DOHH2 (cell line): ENCODE data around the gene SUSD1.

Experiments
- H3F3A ChIP-seq: fragments of 200-600 bp; sonication (generic), shearing (Covaris generic); 2 replicates; pipeline ENCODE4 v1.6.0; 2016; ENCODE audit warnings: antibody characterized with exemption, mild to moderate bottlenecking; ENCODE audit not compliant: control insufficient read depth, insufficient read depth
- H3K27ac ChIP-seq: fragments of 200-600 bp; sonication (generic); 2 replicates; pipeline ENCODE4 v1.5.1; 2014; ENCODE audit warnings: low read depth, mild to moderate bottlenecking, low read length, moderate library complexity
- H3K27me3 ChIP-seq: fragments of 200-600 bp; sonication (generic); 2 replicates; pipeline ENCODE4 v1.6.1; 2014; ENCODE audit warnings: mild to moderate bottlenecking, low read length, mixed read lengths; ENCODE audit not compliant: control insufficient read depth
- H3K36me3 ChIP-seq: fragments of 200-600 bp; sonication (generic); 2 replicates; pipeline ENCODE4 v1.6.1; 2014; ENCODE audit warnings: mild to moderate bottlenecking, low read length, moderate library complexity, mixed read lengths; ENCODE audit not compliant: control insufficient read depth
- H3K4me1 ChIP-seq: fragments of 200-600 bp; sonication (generic); 2 replicates; pipeline ENCODE4 v1.6.1; 2014; ENCODE audit warnings: mild to moderate bottlenecking, low read length, mixed read lengths; ENCODE audit not compliant: control insufficient read depth
- H3K4me2 ChIP-seq: fragments of 200-600 bp; sonication (generic); 2 replicates; pipeline ENCODE4 v1.6.0; 2014; ENCODE audit warnings: mild to moderate bottlenecking, low read length, moderate library complexity
- H3K4me3 ChIP-seq: fragments of 200-600 bp; sonication (generic); 2 replicates; pipeline ENCODE4 v1.5.1; 2014; ENCODE audit warnings: mild to moderate bottlenecking, low read length, mixed read lengths
- H3K79me2 ChIP-seq: fragments of 200-600 bp; sonication (generic); 2 replicates; pipeline ENCODE4 v1.6.1; 2014; ENCODE audit warnings: mild to moderate bottlenecking, low read length, mixed read lengths; ENCODE audit not compliant: control insufficient read depth
- H3K9me2 ChIP-seq: fragments of 200-600 bp; sonication (generic); replicated peaks from 2 replicates; pipeline ENCODE4 v1.6.1; 2014; ENCODE audit warnings: mild to moderate bottlenecking, low read length, mixed read lengths; ENCODE audit not compliant: control insufficient read depth
- H3K9me3 ChIP-seq: fragments of 200-600 bp; sonication (generic); 2 replicates; pipeline ENCODE4 v1.6.1; 2014; ENCODE audit warnings: antibody characterized with exemption, low read length, mixed read lengths; ENCODE audit not compliant: control insufficient read depth, insufficient read depth
- H4K20me1 ChIP-seq: fragments of 200-600 bp; sonication (generic); 2 replicates; pipeline ENCODE4 v1.6.0; 2014; ENCODE audit warnings: low read depth, mild to moderate bottlenecking, antibody characterized with exemption, low read length, moderate library complexity; ENCODE audit not compliant: control insufficient read depth, insufficient read depth
- EZH2phosphoT487 ChIP-seq: fragments of 200-600 bp; sonication (generic); IDR thresholded peaks from 2 replicates; pipeline ENCODE4 v1.6.1; 2017; ENCODE audit warnings: borderline replicate concordance, mild to moderate bottlenecking, antibody characterized with exemption, low read length, moderate library complexity, mixed read lengths
- TF ChIP-seq, protein P1 (sequence below): fragments of 200-600 bp; sonication (generic); IDR thresholded peaks from one replicate; pipeline ENCODE4 v1.5.1; 2014; ENCODE audit warnings: antibody characterized with exemption, mild to moderate bottlenecking, low read depth, low read length; ENCODE audit not compliant: poor library complexity, severe bottlenecking

Gene SUSD1

DNA sequence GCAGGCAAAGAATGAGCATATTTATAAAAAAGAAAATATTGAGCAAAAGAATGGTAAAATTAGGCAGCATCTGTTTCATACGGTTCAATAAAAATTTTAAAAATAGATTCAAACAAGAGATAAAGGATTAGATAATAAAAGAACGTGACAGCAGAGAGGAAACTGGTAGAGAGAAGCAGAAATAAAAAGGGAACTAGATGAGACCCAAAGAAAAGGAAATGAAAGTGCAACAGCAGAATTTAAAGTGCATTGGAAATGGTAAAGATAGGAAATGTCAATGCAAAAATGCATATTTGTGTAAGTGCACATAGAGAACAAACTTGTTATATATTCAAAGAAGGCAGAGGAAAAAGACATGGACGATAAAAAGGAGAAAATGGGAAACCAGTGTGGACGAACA is 70.2 kb downstream of the SUSD1 start:
- peak overlapping the region; percentile 57 for H3K27ac ChIP-seq
- 0 out of 2 replicates have a peak, but pooled peaks cover 9% of the 10 kb centered on the region for H3K27me3 ChIP-seq
- H3F3A ChIP-seq: peaks cover 10% of the 10 kb centered on the region
- peak overlapping the region; percentile 83 for H3K4me2 ChIP-seq
- H3K4me3 ChIP-seq: peak overlapping the region; percentile 57
- TF ChIP-seq, protein P1, sequence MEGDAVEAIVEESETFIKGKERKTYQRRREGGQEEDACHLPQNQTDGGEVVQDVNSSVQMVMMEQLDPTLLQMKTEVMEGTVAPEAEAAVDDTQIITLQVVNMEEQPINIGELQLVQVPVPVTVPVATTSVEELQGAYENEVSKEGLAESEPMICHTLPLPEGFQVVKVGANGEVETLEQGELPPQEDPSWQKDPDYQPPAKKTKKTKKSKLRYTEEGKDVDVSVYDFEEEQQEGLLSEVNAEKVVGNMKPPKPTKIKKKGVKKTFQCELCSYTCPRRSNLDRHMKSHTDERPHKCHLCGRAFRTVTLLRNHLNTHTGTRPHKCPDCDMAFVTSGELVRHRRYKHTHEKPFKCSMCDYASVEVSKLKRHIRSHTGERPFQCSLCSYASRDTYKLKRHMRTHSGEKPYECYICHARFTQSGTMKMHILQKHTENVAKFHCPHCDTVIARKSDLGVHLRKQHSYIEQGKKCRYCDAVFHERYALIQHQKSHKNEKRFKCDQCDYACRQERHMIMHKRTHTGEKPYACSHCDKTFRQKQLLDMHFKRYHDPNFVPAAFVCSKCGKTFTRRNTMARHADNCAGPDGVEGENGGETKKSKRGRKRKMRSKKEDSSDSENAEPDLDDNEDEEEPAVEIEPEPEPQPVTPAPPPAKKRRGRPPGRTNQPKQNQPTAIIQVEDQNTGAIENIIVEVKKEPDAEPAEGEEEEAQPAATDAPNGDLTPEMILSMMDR: no peak
- TF ChIP-seq EZH2phosphoT487: no peak
- H3K4me1 ChIP-seq: peaks cover 29% of the 10 kb centered on the region
- H3K9me2 ChIP-seq: no peaks in the 10 kb centered on the region
- no peaks in the 10 kb centered on the region for H3K9me3 ChIP-seq
- H3K36me3 ChIP-seq: no peaks in the 10 kb centered on the region
- H4K20me1 ChIP-seq: no peaks in the 10 kb centered on the region
- no peaks in the 10 kb centered on the region for H3K79me2 ChIP-seq

DNA sequence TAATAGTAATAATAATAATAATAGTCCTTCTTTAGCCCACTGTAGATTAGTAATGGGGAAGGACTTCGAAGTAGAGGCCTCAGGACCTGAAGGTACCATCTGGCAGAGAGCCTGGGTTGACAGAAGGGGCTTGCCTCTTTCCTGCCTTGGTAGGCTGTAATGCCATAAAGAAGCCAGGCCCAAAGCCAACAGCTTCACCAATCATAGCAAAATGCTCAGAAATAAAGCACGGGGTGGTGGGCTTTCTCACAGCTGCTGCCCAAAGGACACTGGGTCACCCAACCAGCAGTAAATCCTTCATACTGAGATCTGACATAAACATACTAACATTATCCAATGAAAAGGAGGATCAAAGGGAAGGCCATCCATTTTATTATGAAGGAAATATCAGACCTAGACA is 70.7 kb downstream of the SUSD1 start:
- H3K4me3 ChIP-seq: peak overlapping the region; percentile 57
- H3K9me3 ChIP-seq: no peaks in the 10 kb centered on the region
- H3K27ac ChIP-seq: peak overlapping the region; percentile 57
- TF ChIP-seq, protein P1: no peak
- TF ChIP-seq EZH2phosphoT487: no peak
- H3K4me1 ChIP-seq: peaks cover 29% of the 10 kb centered on the region
- peak overlapping the region; percentile 83 for H3K4me2 ChIP-seq
- peaks cover 10% of the 10 kb centered on the region for H3F3A ChIP-seq
- no peaks in the 10 kb centered on the region for H3K36me3 ChIP-seq
- H3K79me2 ChIP-seq: no peaks in the 10 kb centered on the region
- no peaks in the 10 kb centered on the region for H3K9me2 ChIP-seq
- H4K20me1 ChIP-seq: no peaks in the 10 kb centered on the region
- H3K27me3 ChIP-seq: 0 out of 2 replicates have a peak, but pooled peaks cover 8% of the 10 kb centered on the region

DNA sequence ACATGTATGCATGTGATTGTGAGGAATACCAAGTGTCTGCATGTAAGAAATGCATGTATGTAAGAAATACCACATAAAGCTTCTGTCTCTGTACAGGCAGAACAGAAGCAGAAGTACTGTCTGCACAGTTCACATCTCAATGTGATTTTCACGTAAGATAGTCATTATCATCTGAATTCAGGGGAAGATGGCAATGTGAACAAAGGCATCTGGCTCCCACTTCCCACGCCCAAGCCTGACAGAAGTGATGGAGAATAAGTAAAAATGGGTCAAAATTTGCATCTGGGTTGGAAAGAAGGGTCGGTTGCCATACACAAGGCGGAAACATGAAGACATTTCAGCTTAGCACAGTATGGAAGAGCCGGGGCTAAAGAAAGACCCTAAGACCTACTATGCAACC is 71.7 kb downstream of the SUSD1 start:
- no peak overlapping the region for H3K27ac ChIP-seq
- 0 out of 2 replicates have a peak, but pooled peaks cover 5% of the 10 kb centered on the region for H3K27me3 ChIP-seq

More for the DNA sequence above, 71.7 kb downstream of the SUSD1 start:
- Histone ChIP-seq H3K9me3 (no peaks in the 10 kb centered on the region), H3F3A (peaks cover 10% of the 10 kb centered on the region), H3K4me1 (peaks cover 29% of the 10 kb centered on the region), H4K20me1 (no peaks in the 10 kb centered on the region), H3K4me2 (no peak overlapping the region), H3K36me3 (no peaks in the 10 kb centered on the region), H3K9me2 (no peaks in the 10 kb centered on the region), H3K4me3 (no peak overlapping the region), H3K79me2 (no peaks in the 10 kb centered on the region)
- TF ChIP-seq, protein P1: no peak
- TF ChIP-seq EZH2phosphoT487: no peak
